NCI-H82 treated with DMSO at 0.1 percent for 48 hours (cell line): ENCODE measurements around the gene TRIM65.

Experiments used
- DNase-seq: peaks from one replicate; lab custom pipeline; 2025; ENCODE audit not compliant: unreplicated experiment; lab: John Stamatoyannopoulos, UW

The TRIM65 gene, protein sequence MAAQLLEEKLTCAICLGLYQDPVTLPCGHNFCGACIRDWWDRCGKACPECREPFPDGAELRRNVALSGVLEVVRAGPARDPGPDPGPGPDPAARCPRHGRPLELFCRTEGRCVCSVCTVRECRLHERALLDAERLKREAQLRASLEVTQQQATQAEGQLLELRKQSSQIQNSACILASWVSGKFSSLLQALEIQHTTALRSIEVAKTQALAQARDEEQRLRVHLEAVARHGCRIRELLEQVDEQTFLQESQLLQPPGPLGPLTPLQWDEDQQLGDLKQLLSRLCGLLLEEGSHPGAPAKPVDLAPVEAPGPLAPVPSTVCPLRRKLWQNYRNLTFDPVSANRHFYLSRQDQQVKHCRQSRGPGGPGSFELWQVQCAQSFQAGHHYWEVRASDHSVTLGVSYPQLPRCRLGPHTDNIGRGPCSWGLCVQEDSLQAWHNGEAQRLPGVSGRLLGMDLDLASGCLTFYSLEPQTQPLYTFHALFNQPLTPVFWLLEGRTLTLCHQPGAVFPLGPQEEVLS

DNA sequence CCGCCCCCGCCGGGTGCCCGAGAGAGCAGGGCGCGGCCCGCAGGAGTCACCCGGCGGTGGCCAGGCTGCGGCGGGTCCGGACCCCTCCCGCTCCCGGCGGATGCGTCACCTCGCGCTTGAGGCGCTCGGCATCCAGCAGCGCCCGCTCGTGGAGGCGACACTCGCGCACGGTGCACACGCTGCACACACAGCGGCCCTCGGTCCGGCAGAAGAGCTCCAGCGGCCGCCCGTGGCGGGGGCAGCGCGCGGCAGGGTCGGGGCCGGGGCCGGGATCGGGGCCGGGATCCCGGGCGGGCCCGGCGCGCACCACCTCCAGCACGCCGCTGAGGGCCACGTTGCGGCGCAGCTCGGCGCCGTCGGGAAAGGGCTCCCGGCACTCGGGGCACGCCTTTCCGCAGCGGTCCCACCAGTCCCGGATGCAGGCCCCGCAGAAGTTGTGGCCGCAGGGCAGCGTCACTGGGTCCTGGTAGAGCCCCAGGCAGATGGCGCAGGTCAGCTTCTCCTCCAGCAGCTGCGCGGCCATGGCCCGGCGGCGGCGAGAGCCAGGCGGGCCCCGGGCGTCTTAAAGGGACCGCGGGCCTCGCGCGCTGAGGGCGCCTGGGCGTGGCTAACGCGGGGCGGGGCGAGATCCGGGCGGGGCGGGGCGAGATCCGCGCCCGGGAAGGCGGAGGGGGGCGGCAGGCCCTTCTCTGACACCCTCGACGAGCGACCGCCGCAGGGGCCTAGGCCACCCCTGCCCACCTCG, at the start of gene TRIM65:
Gene TRIM65, minus strand, starts transcription at position 537 of the 745 bp plus-strand sequence. Its CDS starts 14 bp downstream, at position 523.
- peak; percentile 20 for DNase-seq

DNA sequence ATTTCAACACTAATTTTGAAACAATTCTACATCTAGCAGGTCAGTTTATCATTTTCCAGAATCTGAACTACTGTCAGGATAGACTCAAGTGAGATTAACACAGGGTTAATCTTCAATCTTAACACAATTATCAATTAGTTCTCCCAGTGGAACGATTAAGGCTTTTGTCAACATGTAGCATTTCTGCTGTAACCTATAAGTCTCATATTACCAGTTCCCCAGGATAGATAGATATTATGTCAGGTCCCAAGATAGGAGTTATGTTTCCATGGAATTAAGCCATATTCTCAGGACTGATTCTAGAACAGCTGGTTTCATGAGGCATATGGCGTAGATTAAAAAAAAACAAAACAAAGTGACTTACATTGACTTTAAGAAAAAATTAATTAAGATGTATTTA, 48.5 kb upstream of the TRIM65 start:
- peak; percentile 70 for DNase-seq

DNA sequence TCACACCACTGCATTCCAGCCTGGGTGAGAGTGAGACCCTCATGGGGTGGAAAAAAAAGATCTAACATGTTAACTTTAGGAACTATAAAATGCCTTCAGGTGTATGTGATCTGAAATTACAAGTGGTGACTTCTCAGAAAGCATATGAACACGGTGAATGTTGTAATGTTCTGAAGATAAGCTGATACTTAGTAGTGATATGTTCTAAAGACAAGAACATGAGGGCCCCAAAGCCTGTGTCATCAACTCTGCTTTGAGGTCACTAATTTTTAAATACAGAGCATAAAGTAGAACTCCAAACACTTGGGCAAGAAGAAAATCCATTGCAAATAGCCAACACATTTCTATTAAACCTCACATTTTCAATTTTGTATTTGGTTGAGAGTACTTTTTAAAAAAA, 46.7 kb upstream of the TRIM65 start:
- DNase-seq = no peak

DNA sequence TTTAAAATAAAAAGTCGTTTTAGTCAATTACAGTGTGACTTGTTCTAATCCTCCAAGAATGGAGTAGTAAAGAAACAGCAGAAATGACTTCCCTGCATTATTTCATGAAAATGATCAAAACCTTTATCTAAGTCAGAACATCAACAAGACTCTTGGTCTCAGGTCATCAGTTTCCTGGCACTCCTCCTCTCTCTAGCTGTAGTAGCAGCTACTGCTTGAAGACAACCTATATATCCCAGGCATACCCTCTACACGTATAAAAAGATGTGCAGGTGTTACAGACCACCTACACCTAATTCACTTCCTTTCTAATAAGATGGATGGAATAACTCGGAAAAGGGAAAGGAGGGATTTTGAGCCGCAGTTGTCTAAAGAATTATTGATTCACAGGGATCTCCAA, 45.7 kb upstream of the TRIM65 start:
- no peak for DNase-seq

DNA sequence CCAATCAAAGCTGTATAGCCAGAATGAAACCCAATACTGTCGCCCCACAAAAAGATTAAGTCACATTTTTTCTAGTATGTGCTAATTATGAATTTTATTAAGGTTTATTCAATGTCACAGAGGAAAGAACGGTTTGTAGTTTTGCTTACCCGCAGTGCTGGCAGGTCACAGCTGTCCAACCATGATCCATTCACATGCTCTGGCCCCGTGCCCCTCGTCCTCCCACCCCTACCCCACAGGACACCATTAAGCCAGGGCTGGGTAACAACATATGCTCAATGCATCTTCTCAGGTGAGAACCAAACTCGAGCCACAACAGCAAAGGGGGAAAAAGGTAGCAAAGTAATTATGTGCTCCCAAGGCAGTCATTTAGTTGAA, 44.7 kb upstream of the TRIM65 start:
- DNase-seq = no peak

DNA sequence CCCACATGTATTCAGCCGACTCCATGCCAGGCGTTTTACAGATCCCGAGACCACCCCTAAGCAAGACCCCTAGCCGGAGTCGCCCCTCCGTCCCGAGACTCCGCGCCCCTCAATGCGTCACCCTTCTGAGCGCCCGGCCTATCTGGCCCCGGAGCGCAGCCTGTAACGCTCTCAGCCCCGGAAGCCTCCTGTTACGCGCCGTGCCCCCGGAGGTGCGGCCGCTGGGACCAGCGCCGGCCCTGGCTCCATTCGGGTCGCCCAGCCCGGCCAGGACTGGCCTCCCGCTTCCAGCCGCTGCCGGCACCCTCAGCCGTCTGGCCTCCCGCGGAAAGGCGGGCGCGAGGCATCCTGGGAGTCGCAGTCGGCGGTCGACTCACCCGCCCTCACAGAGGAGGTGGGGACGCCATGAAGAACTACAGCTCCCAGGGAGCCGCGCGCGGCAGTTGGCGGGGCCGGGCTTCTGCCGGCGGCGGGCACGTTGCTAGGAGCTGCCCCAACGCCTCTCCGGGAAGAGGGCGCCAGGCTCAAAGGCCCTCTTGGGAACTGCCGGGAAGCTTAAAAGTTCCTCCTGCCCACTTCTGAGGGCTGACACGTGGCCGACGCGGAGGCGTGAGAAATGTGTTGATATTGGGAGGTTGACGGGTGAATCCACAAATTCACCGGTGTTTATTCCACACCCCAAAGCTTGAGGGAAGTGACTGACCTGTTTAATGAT, 44.1 kb upstream of the TRIM65 start, which contains the start of gene FBF1:
Gene FBF1, minus strand, starts transcription at position 316 of the 715 bp plus-strand sequence. CDS start 2,893 bp downstream, outside the sequence.
- DNase-seq = peak; percentile 90

DNA sequence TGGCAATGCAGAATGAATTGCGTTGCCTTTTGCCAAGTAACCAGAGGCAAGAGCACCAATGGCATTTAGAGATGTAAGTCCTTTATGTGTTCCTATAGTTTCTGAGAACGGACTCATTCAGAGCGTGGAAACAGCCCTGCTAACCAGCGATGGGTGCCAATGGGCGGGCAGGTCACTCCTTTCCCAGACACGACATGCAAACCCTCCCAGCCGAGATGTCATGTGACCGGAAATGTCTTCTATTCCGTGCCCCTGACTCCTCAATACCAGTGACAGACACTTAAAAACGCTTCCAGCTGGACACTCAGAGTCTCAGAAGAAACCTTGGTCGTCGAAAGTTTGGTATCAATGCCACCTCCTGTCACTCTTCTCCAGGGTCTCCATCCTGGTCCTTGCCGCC, 40.9 kb upstream of the TRIM65 start:
- no peak for DNase-seq

DNA sequence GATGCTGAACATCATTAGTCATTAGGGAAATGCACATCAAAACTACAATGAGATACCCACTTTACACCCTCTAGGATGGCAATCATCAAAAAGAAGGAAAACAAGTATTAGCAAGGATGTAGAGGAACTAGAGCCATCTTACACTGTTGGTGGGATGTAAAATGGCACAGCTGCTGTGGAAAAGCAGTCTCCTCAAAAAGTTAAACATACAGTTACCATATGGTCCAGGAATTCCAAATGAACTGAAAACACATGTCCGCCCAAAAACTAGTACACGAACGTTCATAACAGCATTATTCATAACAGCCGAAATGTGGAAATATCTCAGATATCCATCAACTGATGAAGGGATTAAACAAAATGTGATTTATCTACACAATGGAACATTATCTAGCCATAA, 37.1 kb upstream of the TRIM65 start:
- DNase-seq = no peak

DNA sequence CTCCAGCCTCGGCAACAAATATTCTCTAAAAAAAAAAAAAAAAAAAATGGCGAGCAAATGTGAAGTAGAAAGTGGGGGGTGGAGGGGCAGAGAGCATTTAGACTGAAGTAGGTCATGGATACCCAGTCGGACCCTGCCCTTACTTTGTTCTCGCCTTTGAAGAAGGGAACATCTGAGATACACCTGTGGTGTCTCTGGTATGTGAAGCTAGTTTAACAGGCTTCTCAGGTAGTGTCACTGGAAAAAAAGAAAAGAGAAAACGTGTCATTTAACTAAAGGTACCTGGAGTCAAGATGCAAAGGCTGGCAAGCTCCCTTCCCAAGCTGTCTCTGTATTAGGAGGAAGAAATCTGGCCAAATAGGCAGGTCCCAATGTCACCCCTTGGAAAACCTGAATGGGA, 36.1 kb upstream of the TRIM65 start:
- no peak for DNase-seq

DNA sequence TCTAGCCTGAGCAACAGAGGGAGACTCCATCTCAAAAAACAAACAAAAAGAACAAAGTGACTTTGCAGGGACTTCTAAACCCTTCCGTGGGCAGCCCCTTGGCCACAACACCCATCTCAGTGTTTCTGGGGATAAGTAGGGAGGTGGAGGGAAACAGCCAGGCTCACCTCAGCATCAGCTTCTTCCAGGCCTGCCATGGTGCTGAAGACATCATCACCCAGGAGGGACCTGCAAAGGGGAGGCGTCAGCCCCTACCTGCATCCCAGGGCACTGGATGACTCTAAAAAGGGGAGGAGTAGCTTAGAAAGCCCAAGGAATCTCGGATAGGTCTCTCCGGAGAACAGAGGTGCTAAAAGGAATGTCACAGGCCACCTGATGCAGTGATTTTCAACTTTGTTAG, 34.3 kb upstream of the TRIM65 start:
- DNase-seq = no peak

DNA sequence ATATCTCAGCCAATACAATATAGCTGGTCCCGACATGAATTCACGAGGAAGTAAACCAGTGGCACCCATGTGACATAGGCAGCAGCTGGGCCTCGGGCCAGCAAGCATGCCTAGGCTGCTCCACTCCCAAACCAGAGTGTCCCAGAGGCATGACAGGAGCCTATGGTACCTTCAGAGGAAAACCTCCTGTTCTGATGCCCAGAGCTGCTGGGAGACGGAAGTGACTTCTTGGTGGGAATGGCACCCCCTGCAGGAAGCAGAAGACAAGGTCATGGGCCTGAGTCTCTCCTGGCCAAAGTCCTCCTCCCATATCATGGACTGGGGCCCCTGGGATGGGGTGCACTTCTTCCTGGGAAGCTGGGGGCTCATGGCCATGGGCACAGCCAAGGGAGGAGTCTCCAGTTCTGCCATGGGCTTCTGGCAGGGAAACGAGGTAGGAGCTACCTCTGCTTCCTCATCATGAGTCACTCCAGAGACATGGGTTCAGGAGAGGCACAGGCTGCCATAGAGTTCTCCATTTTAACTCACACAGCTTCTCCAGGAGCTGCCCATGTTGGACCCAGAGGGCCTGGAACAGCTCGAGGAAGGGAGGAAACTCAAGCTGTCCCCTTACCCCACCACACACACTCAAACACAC, 30.7 kb upstream of the TRIM65 start:
- no peak for DNase-seq

DNA sequence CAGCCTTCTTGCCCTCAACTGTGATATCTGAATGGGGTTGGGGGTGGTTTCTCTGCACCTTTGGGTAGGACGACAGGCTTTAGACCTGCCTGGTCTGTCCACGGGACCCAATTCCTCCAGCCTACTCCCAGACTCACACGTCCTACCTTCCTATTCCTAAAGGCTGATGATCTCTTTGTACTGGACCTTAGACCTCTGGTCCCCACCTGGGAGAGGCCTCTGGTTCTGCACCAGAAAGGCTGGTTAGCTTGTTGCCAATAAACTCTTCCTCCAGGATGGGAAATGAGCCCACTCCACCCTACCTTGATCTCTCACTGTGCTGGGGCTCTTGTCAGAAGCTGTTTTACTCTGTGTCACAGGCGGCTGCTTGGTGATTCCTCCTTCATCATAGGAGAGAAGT, 29.7 kb upstream of the TRIM65 start:
- no peak for DNase-seq

DNA sequence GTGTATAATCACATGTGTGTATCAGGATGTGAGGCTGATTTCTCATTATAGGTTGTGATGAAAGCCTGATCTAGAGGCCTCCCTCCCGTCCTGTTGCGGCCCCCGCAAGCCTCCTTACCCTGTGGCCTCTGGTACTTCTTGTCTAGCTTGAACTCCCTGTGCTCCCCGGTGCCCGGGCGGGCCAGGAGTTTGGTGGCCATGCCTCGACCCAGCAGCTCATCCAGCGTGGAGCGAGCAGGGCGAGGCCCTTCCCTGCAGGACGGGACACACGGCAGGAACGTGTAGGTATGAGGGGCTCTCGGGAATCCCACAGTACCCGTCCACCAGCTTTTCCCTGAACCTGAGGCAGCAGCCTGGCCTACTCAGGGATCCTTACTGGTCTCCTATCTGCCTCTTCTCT, 29.2 kb upstream of the TRIM65 start:
- no peak for DNase-seq

DNA sequence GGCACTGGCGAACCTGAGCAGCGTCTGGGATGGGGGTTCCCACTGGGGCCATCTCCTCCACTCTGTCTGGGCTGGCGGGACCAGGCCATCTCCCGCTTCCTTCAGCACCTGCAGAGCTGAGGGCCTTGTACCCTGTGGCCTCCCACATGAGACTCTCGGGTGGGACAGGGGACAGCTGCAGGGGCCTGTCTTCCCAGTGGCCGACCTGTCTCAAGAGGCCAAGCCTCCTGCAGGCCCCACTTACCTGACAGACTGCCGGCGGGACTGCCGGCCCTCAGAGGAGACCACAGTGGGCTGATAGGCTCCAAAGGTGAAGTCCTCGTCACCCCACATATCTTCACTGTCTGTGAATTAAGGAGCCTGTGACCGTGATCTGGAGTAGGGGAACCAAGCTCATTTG, 28.4 kb upstream of the TRIM65 start:
- no peak for DNase-seq

DNA sequence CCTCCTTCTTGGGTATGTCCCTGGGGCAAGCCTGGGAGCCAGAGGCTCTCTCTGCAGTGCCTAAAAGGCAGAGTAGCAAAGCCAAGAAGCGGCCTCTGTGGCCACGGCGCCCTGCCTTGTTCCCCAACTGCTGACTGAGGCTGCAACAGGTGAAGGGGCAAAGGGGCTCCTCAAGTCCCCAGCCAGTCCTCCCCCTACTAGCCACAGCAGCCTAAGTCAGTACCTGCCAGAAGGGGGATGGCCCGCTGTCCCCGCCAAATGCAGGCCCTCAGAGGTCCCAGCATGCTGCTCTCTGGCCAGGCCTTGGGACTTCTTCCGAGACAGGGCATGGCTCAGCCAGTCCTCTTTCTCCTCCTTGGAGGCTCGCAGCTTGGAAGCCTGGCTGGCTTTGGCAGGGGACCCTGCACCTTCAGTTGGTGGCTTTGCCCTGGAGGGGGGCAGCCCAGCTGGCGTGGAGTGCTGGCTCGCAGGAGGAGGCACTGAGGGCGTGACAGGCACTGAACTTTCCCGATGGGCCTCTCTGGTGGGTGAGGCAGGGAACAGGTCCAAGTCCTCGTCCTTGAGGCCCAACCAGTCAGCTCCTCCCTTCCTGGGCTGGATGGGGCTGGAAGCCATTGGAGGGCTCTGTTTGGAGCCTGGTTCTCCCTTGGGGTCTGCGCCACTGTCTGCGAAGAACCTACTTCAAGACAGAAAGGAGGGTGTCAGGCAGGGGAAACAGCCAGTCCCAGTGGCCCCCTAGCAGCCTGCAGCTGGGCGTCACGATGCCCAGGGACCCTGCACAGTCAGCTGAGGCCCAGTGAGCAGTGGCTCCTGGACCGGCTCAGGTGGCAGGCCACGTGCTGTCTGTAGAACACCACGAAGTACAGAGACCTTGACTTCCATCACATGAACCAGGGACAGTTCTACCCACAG, 26.5 kb upstream of the TRIM65 start:
- no peak for DNase-seq

DNA sequence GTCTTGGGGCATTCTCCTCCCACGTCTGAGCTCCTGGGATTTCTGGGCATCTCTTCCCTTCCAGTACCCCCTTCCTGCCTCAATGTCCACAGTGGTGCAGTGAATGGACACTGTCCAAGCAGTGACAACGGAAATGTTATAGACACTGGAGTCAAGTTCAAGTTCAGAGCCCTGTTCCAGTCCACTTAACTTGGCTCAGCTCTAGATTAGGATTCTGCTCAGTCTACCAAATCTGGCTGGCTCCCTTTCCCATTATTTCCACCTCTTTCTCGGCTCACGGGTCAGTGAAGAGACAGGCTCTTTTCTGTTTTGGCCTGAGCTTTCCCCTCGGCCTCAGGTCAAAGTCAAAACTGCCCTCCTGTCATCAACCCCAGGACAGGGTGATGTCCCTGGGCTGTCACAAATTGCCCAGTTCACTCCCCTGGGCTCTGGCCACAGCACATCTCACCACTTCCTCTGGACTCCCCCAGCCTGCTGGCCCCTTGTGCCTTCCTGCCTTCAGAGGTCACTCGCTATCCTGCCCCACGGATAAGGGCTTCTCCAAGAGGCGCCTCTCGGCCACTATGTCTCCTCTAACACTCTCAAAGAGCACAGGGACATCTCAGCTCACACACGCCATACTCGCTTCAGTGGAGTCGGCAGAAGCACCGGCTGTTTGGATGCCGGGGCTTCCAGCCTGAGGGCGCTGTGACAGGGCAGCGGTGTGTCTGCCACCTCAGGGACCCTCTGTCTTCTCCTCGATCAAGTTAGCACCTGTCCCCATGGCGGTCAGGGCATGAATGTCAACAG, 25.6 kb upstream of the TRIM65 start:
- no peak for DNase-seq

DNA sequence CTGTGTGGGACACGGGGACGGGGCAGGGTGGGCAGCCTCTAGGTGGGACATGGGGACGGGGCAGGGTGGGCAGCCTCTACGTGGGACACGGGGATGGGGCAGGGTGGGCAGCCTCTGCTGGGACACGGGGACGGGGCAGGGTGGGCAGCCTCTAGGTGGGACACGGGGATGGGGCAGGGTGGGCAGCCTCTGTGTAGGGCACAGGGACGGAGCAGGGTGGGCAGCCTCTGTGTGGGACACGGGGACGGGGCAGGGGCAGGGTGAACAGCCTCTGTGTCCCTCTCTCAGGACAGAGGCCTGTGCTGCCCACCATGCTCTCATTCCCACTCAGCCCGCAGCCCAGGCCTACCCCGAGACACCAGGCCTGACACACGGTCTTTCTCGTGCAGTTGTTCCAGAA, 24.8 kb upstream of the TRIM65 start:
- no peak for DNase-seq

DNA sequence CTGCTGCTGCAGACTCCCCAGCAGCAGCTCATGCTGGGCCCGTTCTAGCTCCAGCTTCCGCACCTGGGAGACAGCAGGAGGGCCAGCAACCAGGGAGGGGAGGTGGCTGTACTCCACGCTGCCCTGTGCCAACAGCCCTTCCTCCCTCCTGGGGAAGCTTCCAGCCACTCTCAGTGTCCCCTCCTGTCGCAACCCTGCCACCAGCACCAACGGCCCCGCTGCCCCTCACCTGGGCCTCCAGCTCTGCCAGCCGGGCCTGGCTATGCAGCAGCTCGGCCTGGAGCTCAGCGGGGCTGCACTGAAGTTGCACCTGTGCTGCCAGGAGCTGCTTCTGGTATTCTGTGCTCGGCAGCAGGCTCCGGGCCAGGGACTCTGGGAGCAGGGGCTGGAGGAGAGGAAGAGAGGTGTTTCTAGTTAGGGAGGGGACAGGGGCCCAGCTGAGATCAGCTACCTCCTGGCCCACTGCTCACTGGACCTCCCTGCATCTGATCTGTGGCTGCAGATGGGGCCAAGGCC, 23.4 kb upstream of the TRIM65 start:
- no peak for DNase-seq

DNA sequence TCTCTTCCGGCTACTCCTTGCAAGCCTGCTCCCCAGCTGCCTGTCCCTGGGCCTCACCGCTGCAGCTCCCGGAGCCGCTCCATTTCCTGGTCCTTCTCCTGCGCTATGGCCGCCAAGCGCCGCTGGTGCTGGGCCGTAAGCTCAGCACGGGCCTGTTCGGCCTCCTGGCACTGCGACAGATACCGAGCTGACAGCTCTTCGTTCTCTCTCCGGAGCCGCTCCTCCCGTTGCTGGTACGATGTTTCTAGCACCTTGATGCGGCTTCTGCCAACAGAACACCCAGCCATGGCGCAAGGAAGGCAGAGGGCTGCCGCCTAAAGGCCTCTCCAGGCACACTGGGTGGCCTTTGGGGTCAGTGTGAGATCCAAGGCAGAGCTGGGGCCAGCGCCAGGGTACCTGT, 22.9 kb upstream of the TRIM65 start:
- DNase-seq = no peak
